ENCODE measurements around the gene MEIOSIN.
A peak's percentile ranks its signal among the peaks of the same experiment; 100 is the strongest.

MEIOSIN gene

DNA sequence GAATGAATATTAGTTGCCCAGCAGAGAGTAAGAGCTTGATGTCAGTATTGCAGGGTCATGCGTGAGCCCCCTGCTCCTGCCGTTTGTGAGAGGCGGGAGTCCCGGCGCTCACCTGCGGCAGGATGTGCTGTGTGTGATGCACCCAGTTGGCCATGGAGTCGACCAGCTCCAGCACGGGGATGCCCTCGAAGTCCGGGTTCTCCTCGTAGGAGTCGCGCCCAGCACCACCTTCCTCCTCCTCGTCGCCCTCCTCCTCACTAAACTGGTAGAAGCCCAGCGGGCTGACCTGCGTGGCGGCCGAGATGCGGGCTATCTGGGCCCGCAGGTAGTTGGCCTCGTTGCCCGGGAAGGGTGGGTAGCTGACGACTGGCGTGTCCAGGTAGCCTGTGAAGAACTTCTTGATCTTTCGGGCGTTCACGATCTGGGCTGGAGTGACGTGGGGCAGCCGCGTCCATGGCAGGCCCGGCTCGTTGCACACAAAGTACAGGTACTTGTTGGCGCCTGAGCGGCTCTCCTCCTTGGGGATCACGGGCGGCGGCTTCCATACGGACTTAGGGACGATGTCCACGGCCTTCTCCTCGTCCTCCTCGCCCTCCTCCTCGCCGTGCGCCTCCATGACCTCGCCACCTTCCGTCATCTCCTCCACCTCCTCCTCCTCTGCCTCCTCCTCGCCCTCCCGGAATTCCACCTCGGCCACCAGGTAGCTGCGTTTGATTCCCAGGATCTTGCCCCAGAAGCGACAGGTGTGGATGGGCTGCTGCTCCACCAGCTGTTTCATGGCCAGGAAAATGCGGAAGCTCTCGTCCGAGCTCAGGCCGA, 71.1 kb downstream of the MEIOSIN start:
- DNase-seq: no peak

DNA sequence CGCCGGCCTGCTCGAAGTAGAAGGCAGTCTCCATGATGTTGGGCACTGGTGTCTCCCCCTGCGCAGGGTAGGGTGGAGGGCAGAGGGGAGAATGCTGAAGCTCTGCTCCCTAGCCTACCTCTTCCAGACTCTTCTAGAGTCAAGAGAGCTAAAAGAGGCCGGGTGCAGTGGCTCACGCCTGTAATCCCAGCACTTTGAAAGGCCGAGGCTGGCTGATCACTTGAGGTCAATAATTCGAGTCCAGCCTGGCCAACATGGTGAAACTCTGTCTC, 71.7 kb downstream of the MEIOSIN start:
- no peak for DNase-seq

DNA sequence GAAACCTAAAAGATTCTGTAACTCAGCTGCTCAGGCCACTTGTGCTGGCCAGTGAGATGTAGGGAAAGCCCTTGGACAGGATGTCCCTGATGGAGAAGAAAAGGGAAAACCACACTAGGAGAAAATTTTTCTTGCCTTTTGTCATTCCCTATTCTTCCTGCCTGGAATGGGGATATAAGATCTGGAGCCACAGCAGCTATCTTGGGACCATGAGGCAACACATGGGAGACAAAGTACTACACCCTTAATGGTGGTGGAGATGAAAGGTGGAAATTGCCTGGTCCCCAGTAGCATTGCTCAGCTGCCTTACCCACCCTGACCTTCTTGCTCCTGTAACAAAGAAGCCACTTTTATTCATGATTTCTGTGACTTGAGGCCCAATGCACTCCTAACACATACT, 72.5 kb downstream of the MEIOSIN start:
- no peak for DNase-seq

DNA sequence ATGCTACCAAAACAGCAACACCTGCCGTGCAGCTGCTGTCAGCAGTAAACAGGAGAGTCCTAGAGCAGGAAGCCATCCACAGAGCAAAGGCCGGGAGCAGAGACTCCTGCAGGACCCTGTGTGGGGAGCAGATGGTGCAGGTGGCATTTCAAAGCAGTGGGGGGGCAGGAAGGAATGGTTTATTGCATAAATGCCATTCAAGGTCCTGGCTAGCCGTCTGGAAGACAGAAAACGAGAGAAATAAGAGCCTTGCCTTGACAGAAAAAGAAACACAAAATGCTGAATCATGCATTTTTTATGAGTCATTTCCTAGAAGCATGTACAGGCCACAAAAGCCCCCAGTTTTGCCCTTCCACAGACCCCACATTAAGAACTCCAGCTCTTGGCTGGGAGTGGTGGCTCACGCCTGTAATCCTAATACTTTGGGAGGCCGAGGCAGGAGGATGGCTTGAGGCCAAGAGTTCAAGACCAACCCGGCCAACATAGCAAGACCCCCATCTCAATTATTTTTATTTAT, 76.5 kb downstream of the MEIOSIN start:
- peak; percentile 67 for DNase-seq

DNA sequence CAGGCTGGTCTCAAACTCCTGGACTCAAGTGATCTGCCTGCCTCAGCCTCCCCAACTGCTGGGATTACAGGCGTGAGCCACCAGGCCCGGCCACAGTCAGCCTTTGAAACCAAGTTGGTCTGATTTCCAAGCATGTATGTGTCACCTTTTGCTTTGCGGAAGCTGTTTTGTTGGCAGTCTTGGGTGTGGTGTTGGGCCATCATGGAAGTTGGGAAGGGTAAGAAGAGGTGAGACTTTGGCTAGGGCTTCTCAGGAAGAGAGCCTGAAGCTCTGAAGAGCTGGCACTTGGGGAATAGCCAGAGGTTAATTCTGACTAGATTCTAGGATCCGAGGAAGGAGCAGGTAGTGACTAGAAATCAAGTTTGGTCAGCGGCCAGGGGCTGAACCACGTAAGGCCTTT, 79.1 kb downstream of the MEIOSIN start:
- no peak for DNase-seq
